Stimulated activated CD8-positive, alpha-beta memory T cell treated with anti-CD3 and anti-CD28 coated beads, Interleukin-7, amount 100 ng/mL, for 1 hour (primary cell): ENCODE data around the gene POMGNT1.

Experiments used
- DNase-seq, 2 donors: peaks; one replicate each; pipeline ENCODE4 v3.0.0-alpha.2; 2020; ENCODE audit warnings: low read depth in 2 of 2

POMGNT1 gene

GRCh38 chr1:46157916-46158311 lies 40.3 kb downstream of the POMGNT1 start:
- DNase-seq = no peak

GRCh38 chr1:46153732-46154131 lies 44.5 kb downstream of the POMGNT1 start:
- no peak for DNase-seq

DNA sequence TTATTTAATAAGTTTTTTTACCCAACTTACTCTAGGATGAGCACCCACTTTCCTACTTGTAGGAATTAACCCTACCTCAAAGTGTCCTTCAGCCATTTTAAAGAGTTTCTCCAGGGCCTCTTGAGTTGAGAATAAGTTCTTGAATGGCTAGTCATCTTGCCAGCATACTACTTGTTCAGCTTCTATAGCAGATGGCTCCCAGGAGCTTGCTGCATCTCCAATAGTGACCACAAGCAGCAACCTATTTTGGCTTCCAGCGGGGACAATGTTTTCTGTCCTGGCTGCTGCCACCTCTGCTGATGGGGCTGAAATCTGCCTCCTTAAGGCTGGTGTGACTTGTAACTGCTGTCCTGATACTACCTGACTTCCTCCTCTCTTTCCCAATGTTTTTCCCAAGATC lies 45.0 kb downstream of the POMGNT1 start:
- no peak for DNase-seq

DNA sequence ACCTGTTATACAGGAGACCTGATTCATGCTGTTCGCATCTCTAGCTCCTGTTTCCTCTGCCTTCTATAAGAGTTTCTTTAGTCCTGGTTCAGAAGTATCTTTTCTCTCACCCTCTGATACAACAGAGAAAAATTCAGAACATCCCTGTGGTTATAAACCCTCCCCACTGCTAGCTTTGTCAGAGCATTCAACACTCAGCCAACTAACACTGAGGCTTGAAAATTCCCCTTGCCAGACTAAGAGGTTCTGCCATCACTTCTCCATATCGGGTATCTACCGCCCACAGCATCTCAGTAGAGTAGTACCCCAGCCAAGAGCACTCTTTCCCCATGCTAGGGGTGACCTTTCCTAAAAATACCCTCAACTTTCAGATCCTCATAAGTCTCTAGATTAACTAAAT lies 46.2 kb downstream of the POMGNT1 start:
- no peak for DNase-seq

- no peak for DNase-seq
Measured at GRCh38 chr1:46150085-46150484, 48.1 kb downstream of the POMGNT1 start.

DNA sequence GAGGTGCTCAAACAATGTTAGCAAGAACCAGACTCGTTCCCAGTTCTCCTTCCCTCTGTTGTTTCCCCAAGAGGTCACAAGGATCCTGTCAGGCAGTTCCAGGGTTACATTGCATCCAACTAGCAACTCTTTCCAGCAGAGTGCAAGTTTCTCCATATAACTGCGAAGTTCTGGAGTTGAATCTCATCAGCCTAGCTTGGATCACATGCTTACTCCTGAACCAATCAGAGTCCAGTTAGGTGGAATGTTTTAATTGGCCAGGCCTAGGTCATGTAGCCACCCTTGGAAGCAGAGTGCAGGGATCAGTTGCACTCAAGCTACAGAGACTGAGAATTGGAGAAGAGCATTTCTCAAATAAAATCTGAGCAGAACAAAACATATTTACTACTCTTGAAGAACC lies 49.9 kb downstream of the POMGNT1 start:
- no peak for DNase-seq
